ENCODE data around the gene DNAJC3. TPM values are rescaled to one million over a fixed set of nuclear protein-coding genes. Genes with fewer than 3 reads are reported as not detected.

The DNAJC3 gene
- total and polyA plus RNA-seq, 2 experiments from 2014 or later, result 19.5 to 27.5 TPM

GRCh38 chr13:95834134-95834765 is 157.3 kb downstream of the DNAJC3 start:
- no peak for TF ChIP-seq NANOG (IDR thresholded peaks at IDR 0.05; ENCODE audit: borderline replicate concordance)
- TF ChIP-seq CTCF (conservative IDR thresholded peaks at IDR 0.05; ENCODE audit: low read depth in 2 of 2), result peak; percentile 92
- no peak for TF ChIP-seq ZNF331 (CRISPR knock-in tag; IDR thresholded peaks at IDR 0.05; ENCODE audit: low read depth)
- Histone ChIP-seq H3K79me2 (replicated peaks; ENCODE audit: insufficient read depth) (no peaks in the 10 kb centered on the region), H3K4me2 (no peak overlapping the region), H3K4me3 (no peak overlapping the region), H3K36me3 (ENCODE audit: insufficient read depth) (no peaks in the 10 kb centered on the region; the same call in 1 of the 2 replicates), H3K4me1 (ENCODE audit: insufficient read depth) (0 out of 2 replicates have a peak, but pooled peaks cover 2% of the 10 kb centered on the region), H3K27me3 (ENCODE audit: insufficient read depth) (no peaks in the 10 kb centered on the region), H4K20me1 (replicated peaks; ENCODE audit: insufficient read depth) (no peaks in the 10 kb centered on the region), H3F3A (replicated peaks; ENCODE audit: low read depth) (no peaks in the 10 kb centered on the region), H3K27ac (ENCODE audit: low read depth) (no peak overlapping the region), H2AFZ (no peak overlapping the region), H3K9me2 (ENCODE audit: insufficient read depth) (no peaks in the 10 kb centered on the region)
- H3K36me3 Mint-ChIP-seq (ENCODE audit: low read depth), result peaks cover 42% of the 10 kb centered on the region
- ATAC-seq (peak; percentile 80), DNase-seq (ENCODE audit: low spot score) (peak; percentile 67)
- no peak overlapping the region for H3K27ac Mint-ChIP-seq
- no peak overlapping the region for H3K4me3 Mint-ChIP-seq
- peaks cover 3% of the 10 kb centered on the region; the same call in 2 of the 3 replicates for H3K4me1 Mint-ChIP-seq
- peaks cover 29% of the 10 kb centered on the region for H3K9me3 Mint-ChIP-seq
- peaks cover 3% of the 10 kb centered on the region for H3K27me3 Mint-ChIP-seq (ENCODE audit: insufficient read depth, low read depth, poor library complexity)

GRCh38 chr13:95841894-95842293 is 165.0 kb downstream of the DNAJC3 start:
- Mint-ChIP-seq H3K9me3 (peaks cover 48% of the 10 kb centered on the region), H3K4me3 (no peak overlapping the region), H3K27me3 (ENCODE audit: insufficient read depth, low read depth, poor library complexity) (peaks cover 2% of the 10 kb centered on the region), H3K27ac (no peak overlapping the region), H3K4me1 (no peaks in the 10 kb centered on the region), H3K36me3 (ENCODE audit: low read depth) (peaks cover 63% of the 10 kb centered on the region)
- no peaks in the 10 kb centered on the region for H3K27me3 ChIP-seq (ENCODE audit: insufficient read depth)
- no peak for DNase-seq (ENCODE audit: low spot score)
- no peaks in the 10 kb centered on the region; the same call in 1 of the 2 replicates for H3K9me2 ChIP-seq (ENCODE audit: insufficient read depth)
- no peaks in the 10 kb centered on the region for H3K79me2 ChIP-seq (replicated peaks; ENCODE audit: insufficient read depth)
- TF ChIP-seq ETS1 (IDR thresholded peaks at IDR 0.05), result no peak
- TF ChIP-seq REST (IDR thresholded peaks at IDR 0.05; ENCODE audit: unreplicated experiment), result no peak
- ATAC-seq, result no peak
- no peak overlapping the region for H3K4me2 ChIP-seq
- H3K4me3 ChIP-seq, result no peak overlapping the region
- H4K20me1 ChIP-seq (replicated peaks; ENCODE audit: insufficient read depth), result no peaks in the 10 kb centered on the region
- no peaks in the 10 kb centered on the region for H3F3A ChIP-seq (replicated peaks; ENCODE audit: low read depth)
- H3K27ac ChIP-seq (ENCODE audit: low read depth), result no peak overlapping the region
- H2AFZ ChIP-seq, result no peak overlapping the region
- no peaks in the 10 kb centered on the region for H3K4me1 ChIP-seq (ENCODE audit: insufficient read depth)
- H3K36me3 ChIP-seq (ENCODE audit: insufficient read depth), result peaks cover 4% of the 10 kb centered on the region; the same call in 1 of the 2 replicates

Measured in GM23338 (cell line).